ENCODE measurements around the gene NTM. TPM values are rescaled to one million over a fixed set of nuclear protein-coding genes. Genes with fewer than 3 reads are reported as not detected.

Gene NTM
- total RNA-seq, 1 donor from 2014 or later, result not detected

DNA sequence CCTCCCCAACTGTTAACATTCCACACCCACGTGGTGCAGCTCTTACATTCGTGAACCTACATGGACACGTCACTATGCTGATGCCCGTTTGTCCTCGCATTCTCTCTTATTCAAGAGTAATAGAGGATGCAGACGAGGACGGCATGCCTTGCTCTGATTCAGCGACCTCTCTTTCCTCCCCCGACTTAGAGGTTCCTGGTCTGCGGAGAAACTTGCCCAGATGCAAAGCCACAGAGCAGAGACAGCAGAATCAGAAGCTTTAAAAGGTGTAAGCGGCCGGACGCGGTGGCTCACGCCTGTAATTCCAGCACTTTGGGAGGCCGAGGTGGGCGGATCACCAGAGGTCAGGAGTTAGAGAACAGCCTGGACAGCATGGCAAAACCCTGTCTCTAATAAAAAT, 288.0 kb downstream of the NTM start:
- ChIA-PET CTCF (no interaction called here), POLR2A (no interaction called here)
- peaks cover 4% of the 10 kb centered on the region for H3K27me3 Mint-ChIP-seq
- no peak overlapping the region for H3K27ac Mint-ChIP-seq
- H3K9me3 Mint-ChIP-seq, result no peaks in the 10 kb centered on the region
- ATAC-seq (ENCODE audit: low read depth), result no peak
- H3K4me1 Mint-ChIP-seq, result no peaks in the 10 kb centered on the region
- intact Hi-C loops (cut with micrococcal nuclease), result no loop called here
- DNase-seq, result no peak
- no peaks in the 10 kb centered on the region for H3K36me3 Mint-ChIP-seq (ENCODE audit: low read depth)
- no peak for TF ChIP-seq CTCF (IDR thresholded peaks at IDR 0.05)
- H3K4me3 Mint-ChIP-seq, result no peak overlapping the region

- H3K36me3 Mint-ChIP-seq (ENCODE audit: low read depth), result no peaks in the 10 kb centered on the region
- H3K27me3 Mint-ChIP-seq, result peaks cover 4% of the 10 kb centered on the region
- H3K9me3 Mint-ChIP-seq, result no peaks in the 10 kb centered on the region
- POLR2A ChIA-PET, result no interaction called here
- H3K4me1 Mint-ChIP-seq, result no peaks in the 10 kb centered on the region
- TF ChIP-seq CTCF (IDR thresholded peaks at IDR 0.05), result no peak
- no peak overlapping the region for H3K4me3 Mint-ChIP-seq
- no peak overlapping the region for H3K27ac Mint-ChIP-seq
- ATAC-seq (ENCODE audit: low read depth), result no peak
- intact Hi-C loops (cut with micrococcal nuclease), result no loop called here
- CTCF ChIA-PET, result no interaction called here
- DNase-seq, result no peak
Measured at GRCh38 chr11:131658952-131659351, 288.5 kb downstream of the NTM start.

DNA sequence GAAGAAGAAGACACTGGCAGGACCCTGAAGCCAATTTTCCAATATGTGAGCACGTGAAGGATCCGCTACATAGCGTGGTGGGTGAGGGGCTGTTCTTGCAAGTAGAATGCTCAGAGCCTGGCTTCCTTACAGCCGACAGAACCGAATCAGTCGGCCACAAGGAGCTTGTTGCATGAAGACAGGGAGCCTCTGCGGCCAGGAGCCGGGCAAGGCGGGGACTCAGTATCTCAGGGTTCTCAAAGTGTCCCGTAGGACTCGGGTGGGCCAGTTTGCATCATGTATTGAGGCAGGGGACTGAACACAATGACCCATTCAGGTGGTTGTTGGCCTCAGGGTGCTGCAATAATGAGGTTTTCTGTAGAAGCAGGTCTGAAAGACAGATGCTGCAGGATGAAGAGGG, 289.5 kb downstream of the NTM start:
- TF ChIP-seq CTCF (IDR thresholded peaks at IDR 0.05), result no peak
- peaks cover 4% of the 10 kb centered on the region for H3K27me3 Mint-ChIP-seq
- intact Hi-C loops (cut with micrococcal nuclease), result no loop called here
- DNase-seq (no peak), ATAC-seq (ENCODE audit: low read depth) (no peak)
- no peaks in the 10 kb centered on the region for H3K36me3 Mint-ChIP-seq (ENCODE audit: low read depth)
- POLR2A ChIA-PET, result no interaction called here
- no peak overlapping the region for H3K4me3 Mint-ChIP-seq
- no peaks in the 10 kb centered on the region for H3K4me1 Mint-ChIP-seq
- H3K27ac Mint-ChIP-seq, result no peak overlapping the region
- CTCF ChIA-PET, result interaction anchor here (0.8 kb wide), 1 partner anchor 10 kb away, joined by 3 read pairs; no protein-coding TSS in a partner anchor
- H3K9me3 Mint-ChIP-seq, result no peaks in the 10 kb centered on the region

- intact Hi-C loops (cut with micrococcal nuclease), result no loop called here
- H3K4me3 Mint-ChIP-seq, result no peak overlapping the region
- DNase-seq (no peak), ATAC-seq (ENCODE audit: low read depth) (no peak)
- no peak for TF ChIP-seq CTCF (IDR thresholded peaks at IDR 0.05)
- H3K27me3 Mint-ChIP-seq, result peaks cover 4% of the 10 kb centered on the region
- H3K4me1 Mint-ChIP-seq, result no peaks in the 10 kb centered on the region
- H3K27ac Mint-ChIP-seq, result no peak overlapping the region
- ChIA-PET POLR2A (no interaction called here), CTCF (no interaction called here)
- no peaks in the 10 kb centered on the region for H3K36me3 Mint-ChIP-seq (ENCODE audit: low read depth)
- H3K9me3 Mint-ChIP-seq, result no peaks in the 10 kb centered on the region
Measured at GRCh38 chr11:131661132-131661531, 290.7 kb downstream of the NTM start.

GRCh38 chr11:131662317-131662972, 292.0 kb downstream of the NTM start:
- H3K4me3 Mint-ChIP-seq, result no peak overlapping the region
- H3K4me1 Mint-ChIP-seq, result no peaks in the 10 kb centered on the region
- ChIA-PET CTCF (no interaction called here), POLR2A (no interaction called here)
- peaks cover 4% of the 10 kb centered on the region for H3K27me3 Mint-ChIP-seq
- no peak for ATAC-seq (ENCODE audit: low read depth)
- H3K9me3 Mint-ChIP-seq, result no peaks in the 10 kb centered on the region
- no peak overlapping the region for H3K27ac Mint-ChIP-seq
- no peak for TF ChIP-seq CTCF (IDR thresholded peaks at IDR 0.05)
- DNase-seq, result no peak
- H3K36me3 Mint-ChIP-seq (ENCODE audit: low read depth), result no peaks in the 10 kb centered on the region
- intact Hi-C loops (cut with micrococcal nuclease), result no loop called here
